ENCODE measurements around the gene LSP1. TPM values are rescaled to one million over a fixed set of nuclear protein-coding genes. Genes with fewer than 3 reads are reported as not detected.
A peak's percentile ranks its signal among the peaks of the same experiment; 100 is the strongest.

LSP1 gene
- total and polyA plus RNA-seq, 4 donors: 5.0 to 7.7 (median 5.7) TPM

GRCh38 chr11:1841511-1842148 is 11.3 kb upstream of the LSP1 start:
- no peak for DNase-seq (ENCODE audit: low spot score)
- peaks cover 0 to 6% (median 3%) of the 10 kb centered on the region in 4 donors for H3K4me1 ChIP-seq (ENCODE audit: control insufficient read depth in 4 of 4, insufficient read depth in 4 of 4, low read length in 3 of 4)
- TF ChIP-seq TAF1 (conservative IDR thresholded peaks at IDR 0.05): no peak
- TF ChIP-seq REST (IDR thresholded peaks at IDR 0.05): no peak
- no peak for TF ChIP-seq RAD21 (IDR thresholded peaks at IDR 0.05)
- TF ChIP-seq SP1 (IDR thresholded peaks at IDR 0.05): no peak
- TF ChIP-seq ATF3 (IDR thresholded peaks at IDR 0.05): no peak
- TF ChIP-seq FOXA2 (IDR thresholded peaks at IDR 0.05): no peak
- no peak for TF ChIP-seq RXRA (IDR thresholded peaks at IDR 0.05)
- no peak for TF ChIP-seq YY1 (IDR thresholded peaks at IDR 0.05)
- no peak for TF ChIP-seq GABPA (IDR thresholded peaks at IDR 0.05 in 1 of 2, conservative IDR thresholded peaks at IDR 0.05 in 1 of 2)
- TF ChIP-seq NR2F2 (IDR thresholded peaks at IDR 0.05): no peak
- TF ChIP-seq MAX (IDR thresholded peaks at IDR 0.05): no peak
- no peak for TF ChIP-seq HNF4A (conservative IDR thresholded peaks at IDR 0.05)
- H3K27ac ChIP-seq (ENCODE audit: low read depth in 1 of 2, low read length in 2 of 2): no peak overlapping the region
- no peaks in the 10 kb centered on the region for H3K27me3 ChIP-seq (ENCODE audit: control insufficient read depth in 4 of 4, insufficient read depth in 4 of 4, low read length in 3 of 4)
- H3K36me3 ChIP-seq (ENCODE audit: control insufficient read depth in 4 of 4, insufficient read depth in 3 of 4, low read depth in 1 of 4, low read length in 3 of 4): no peaks in the 10 kb centered on the region
- WGBS: 95% methylated on average over 19 of the region's 19 CpGs
- no peaks in the 10 kb centered on the region for H3K9me3 ChIP-seq (ENCODE audit: control insufficient read depth in 4 of 4, low read length in 3 of 4)
- no peak overlapping the region for H3K4me3 ChIP-seq (ENCODE audit: low read depth in 1 of 3, low read length in 3 of 3)
- no peak overlapping the region for H3K9ac ChIP-seq (ENCODE audit: low read depth in 1 of 2, low read length in 2 of 2)

GRCh38 chr11:1842149-1843097 is 10.5 kb upstream of the LSP1 start:
- Histone ChIP-seq H3K27ac (ENCODE audit: low read depth in 1 of 2, low read length in 2 of 2) (no peak overlapping the region), H3K9me3 (ENCODE audit: control insufficient read depth in 4 of 4, low read length in 3 of 4) (no peaks in the 10 kb centered on the region), H3K9ac (ENCODE audit: low read depth in 1 of 2, low read length in 2 of 2) (no peak overlapping the region), H3K36me3 (ENCODE audit: control insufficient read depth in 4 of 4, insufficient read depth in 3 of 4, low read depth in 1 of 4, low read length in 3 of 4) (no peaks in the 10 kb centered on the region), H3K4me1 (ENCODE audit: control insufficient read depth in 4 of 4, insufficient read depth in 4 of 4, low read length in 3 of 4) (peaks cover 0 to 6% (median 3%) of the 10 kb centered on the region in 4 donors), H3K4me3 (ENCODE audit: low read depth in 1 of 3, low read length in 3 of 3) (no peak overlapping the region), H3K27me3 (ENCODE audit: control insufficient read depth in 4 of 4, insufficient read depth in 4 of 4, low read length in 3 of 4) (no peaks in the 10 kb centered on the region)
- TF ChIP-seq NR2F2 (IDR thresholded peaks at IDR 0.05): peak; percentile 35
- no peak for TF ChIP-seq SP1 (IDR thresholded peaks at IDR 0.05)
- no peak for TF ChIP-seq JUND (IDR thresholded peaks at IDR 0.05)
- TF ChIP-seq FOXA2 (IDR thresholded peaks at IDR 0.05): no peak
- no peak for TF ChIP-seq HNF4A (conservative IDR thresholded peaks at IDR 0.05)
- DNase-seq (ENCODE audit: low spot score): peak; percentile 64
- 70% methylated on average over 29 of the region's 29 CpGs for WGBS

Measured in liver (tissue), 9 donors.